ENCODE data around the gene SORBS2. TPM values are rescaled to one million over a fixed set of nuclear protein-coding genes. Genes with fewer than 3 reads are reported as not detected.
A peak's percentile ranks its signal among the peaks of the same experiment; 100 is the strongest.

Gene SORBS2
- total and polyA plus RNA-seq, 7 experiments from 2014 or later, result 0.21 to 1.4 TPM; not detected in 5

DNA sequence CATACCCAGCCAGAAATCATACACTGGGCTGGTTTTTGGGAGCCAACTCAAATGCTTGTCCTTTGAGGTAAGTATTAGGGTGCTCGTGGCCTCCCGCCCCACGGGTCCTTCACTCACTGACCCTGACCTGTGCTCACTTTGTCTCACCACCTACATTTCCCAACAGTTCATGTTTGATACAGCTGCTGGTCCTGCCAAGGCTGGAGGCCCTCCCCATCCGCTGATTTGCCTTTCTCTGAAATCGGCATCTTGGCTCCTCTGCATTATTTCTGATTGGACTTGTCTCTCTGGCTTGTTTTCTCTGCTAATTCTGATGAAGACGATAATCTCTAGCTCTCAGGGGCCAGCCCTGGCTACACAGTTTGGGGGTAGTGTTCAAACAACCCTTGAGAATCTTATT lies 70.2 kb downstream of the SORBS2 start:
- Histone ChIP-seq H3K9me3 (ENCODE audit: control insufficient read depth in 2 of 3, low read length in 3 of 3) (no peaks in the 10 kb centered on the region), H3K36me3 (ENCODE audit: control insufficient read depth in 2 of 3, insufficient read depth in 3 of 3, low read length in 3 of 3) (no peaks in the 10 kb centered on the region), H3K4me3 (ENCODE audit: low read length) (no peak overlapping the region), H3K27me3 (ENCODE audit: control insufficient read depth in 2 of 2, insufficient read depth in 2 of 2, low read length in 2 of 2) (no peaks in the 10 kb centered on the region), H3K27ac (ENCODE audit: low read depth, low read length) (no peak overlapping the region), H3K4me1 (ENCODE audit: control insufficient read depth in 2 of 2, insufficient read depth in 2 of 2, low read length in 2 of 2) (no peaks in the 10 kb centered on the region)
- intact Hi-C loops (cut with micrococcal nuclease), result no loop called here
- ATAC-seq (no peak), DNase-seq (no peak)
- no peak overlapping the region for H3K27ac Mint-ChIP-seq
- ChIA-PET CTCF (no interaction called here), POLR2A (no interaction called here)
- peaks cover 0 to 2% (median 0%) of the 10 kb centered on the region in 7 donors for H3K4me1 Mint-ChIP-seq
- no peaks in the 10 kb centered on the region for H3K36me3 Mint-ChIP-seq
- H3K9me3 Mint-ChIP-seq, result peaks cover 0 to 4% (median 0%) of the 10 kb centered on the region in 11 donors
- H3K27me3 Mint-ChIP-seq, result peaks cover 0 to 31% (median 8%) of the 10 kb centered on the region in 5 donors
- H3K4me3 Mint-ChIP-seq, result no peak overlapping the region

DNA sequence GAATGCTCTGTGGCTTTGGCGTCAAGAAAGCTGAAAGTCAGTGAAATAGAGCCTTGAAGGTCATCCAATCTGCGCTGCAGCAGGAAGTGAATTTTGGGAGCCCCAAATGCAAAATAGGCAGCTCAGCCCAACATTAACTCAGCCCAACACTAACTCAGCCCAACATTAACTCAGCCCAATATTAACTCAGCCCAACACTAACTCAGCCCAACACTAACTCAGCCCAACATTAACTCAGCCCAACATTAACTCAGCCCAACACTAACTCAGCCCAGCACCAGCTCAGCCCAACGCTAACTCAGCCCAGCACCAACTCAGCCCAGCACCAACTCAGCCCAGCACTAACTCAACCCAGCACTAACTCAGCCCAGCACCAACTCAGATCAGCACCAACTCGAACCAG lies 71.5 kb downstream of the SORBS2 start:
- no peak overlapping the region for H3K27ac ChIP-seq (ENCODE audit: low read depth, low read length)
- no peaks in the 10 kb centered on the region for H3K4me1 ChIP-seq (ENCODE audit: control insufficient read depth in 2 of 2, insufficient read depth in 2 of 2, low read length in 2 of 2)
- H3K36me3 Mint-ChIP-seq, result no peaks in the 10 kb centered on the region
- peaks cover 0 to 4% (median 0%) of the 10 kb centered on the region in 11 donors for H3K9me3 Mint-ChIP-seq
- no peak for DNase-seq
- CTCF ChIA-PET, result no interaction called here
- POLR2A ChIA-PET, result no interaction called here
- H3K27me3 ChIP-seq (ENCODE audit: control insufficient read depth in 2 of 2, insufficient read depth in 2 of 2, low read length in 2 of 2), result no peaks in the 10 kb centered on the region
- H3K27me3 Mint-ChIP-seq, result peaks cover 0 to 23% (median 14%) of the 10 kb centered on the region in 5 donors
- H3K9me3 ChIP-seq (ENCODE audit: control insufficient read depth in 2 of 3, low read length in 3 of 3), result no peaks in the 10 kb centered on the region
- no peak for ATAC-seq
- H3K4me3 ChIP-seq (ENCODE audit: low read length), result no peak overlapping the region
- no peak overlapping the region for H3K4me3 Mint-ChIP-seq
- intact Hi-C loops (cut with micrococcal nuclease), result no loop called here
- peaks cover 0 to 4% (median 0%) of the 10 kb centered on the region in 7 donors for H3K4me1 Mint-ChIP-seq
- no peaks in the 10 kb centered on the region for H3K36me3 ChIP-seq (ENCODE audit: control insufficient read depth in 2 of 3, insufficient read depth in 3 of 3, low read length in 3 of 3)
- H3K27ac Mint-ChIP-seq, result no peak overlapping the region

DNA sequence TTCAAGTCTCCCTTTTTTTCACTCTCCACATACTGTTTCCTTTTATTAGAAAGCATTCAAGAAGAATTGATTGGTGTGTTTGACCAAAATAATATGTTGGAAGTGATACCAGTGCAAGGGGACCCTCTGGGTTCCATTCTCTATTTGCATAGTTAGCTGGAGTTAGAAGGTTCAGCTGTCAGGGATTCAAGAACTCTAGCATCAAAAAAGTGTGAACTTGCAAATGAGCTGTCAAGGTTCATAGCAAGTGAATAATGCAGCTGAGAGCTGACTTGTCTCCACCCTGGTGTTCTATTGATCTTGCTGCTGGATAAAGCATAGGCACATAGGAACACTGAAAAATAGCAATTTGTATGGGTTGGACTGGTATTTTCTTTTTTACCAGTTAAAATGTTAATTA lies 73.2 kb downstream of the SORBS2 start:
- Mint-ChIP-seq H3K27me3 (peaks cover 2 to 25% (median 20%) of the 10 kb centered on the region in 5 donors), H3K4me3 (no peak overlapping the region), H3K36me3 (no peaks in the 10 kb centered on the region), H3K27ac (no peak overlapping the region), H3K4me1 (peaks cover 0 to 6% (median 0%) of the 10 kb centered on the region in 7 donors), H3K9me3 (peaks cover 0 to 4% (median 0%) of the 10 kb centered on the region in 11 donors)
- no peak overlapping the region for H3K4me3 ChIP-seq (ENCODE audit: low read length)
- ATAC-seq (no peak), DNase-seq (no peak)
- H3K27me3 ChIP-seq (ENCODE audit: control insufficient read depth in 2 of 2, insufficient read depth in 2 of 2, low read length in 2 of 2), result no peaks in the 10 kb centered on the region
- ChIA-PET CTCF (no interaction called here), POLR2A (no interaction called here)
- H3K9me3 ChIP-seq (ENCODE audit: control insufficient read depth in 2 of 3, low read length in 3 of 3), result no peaks in the 10 kb centered on the region
- no peak overlapping the region for H3K27ac ChIP-seq (ENCODE audit: low read depth, low read length)
- no peaks in the 10 kb centered on the region for H3K4me1 ChIP-seq (ENCODE audit: control insufficient read depth in 2 of 2, insufficient read depth in 2 of 2, low read length in 2 of 2)
- H3K36me3 ChIP-seq (ENCODE audit: control insufficient read depth in 2 of 3, insufficient read depth in 3 of 3, low read length in 3 of 3), result no peaks in the 10 kb centered on the region
- intact Hi-C loops (cut with micrococcal nuclease), result no loop called here

GRCh38 chr4:185738038-185738552 lies 73.9 kb downstream of the SORBS2 start:
- CTCF ChIA-PET, result no interaction called here
- Mint-ChIP-seq H3K9me3 (peaks cover 0 to 5% (median 0%) of the 10 kb centered on the region in 11 donors), H3K27me3 (peaks cover 2 to 24% (median 24%) of the 10 kb centered on the region in 5 donors), H3K4me1 (peaks cover 0 to 6% (median 0%) of the 10 kb centered on the region in 7 donors), H3K27ac (no peak overlapping the region), H3K4me3 (no peak overlapping the region), H3K36me3 (no peaks in the 10 kb centered on the region)
- no peak for DNase-seq
- Histone ChIP-seq H3K36me3 (ENCODE audit: control insufficient read depth in 2 of 3, insufficient read depth in 3 of 3, low read length in 3 of 3) (no peaks in the 10 kb centered on the region), H3K4me1 (ENCODE audit: control insufficient read depth in 2 of 2, insufficient read depth in 2 of 2, low read length in 2 of 2) (no peaks in the 10 kb centered on the region), H3K9me3 (ENCODE audit: control insufficient read depth in 2 of 3, low read length in 3 of 3) (no peaks in the 10 kb centered on the region), H3K4me3 (ENCODE audit: low read length) (no peak overlapping the region), H3K27me3 (ENCODE audit: control insufficient read depth in 2 of 2, insufficient read depth in 2 of 2, low read length in 2 of 2) (peaks cover 0 to under 1% of the 10 kb centered on the region in 2 donors), H3K27ac (ENCODE audit: low read depth, low read length) (no peak overlapping the region)
- intact Hi-C loops (cut with micrococcal nuclease), result no loop called here
- POLR2A ChIA-PET, result no interaction called here
- ATAC-seq, result no peak

DNA sequence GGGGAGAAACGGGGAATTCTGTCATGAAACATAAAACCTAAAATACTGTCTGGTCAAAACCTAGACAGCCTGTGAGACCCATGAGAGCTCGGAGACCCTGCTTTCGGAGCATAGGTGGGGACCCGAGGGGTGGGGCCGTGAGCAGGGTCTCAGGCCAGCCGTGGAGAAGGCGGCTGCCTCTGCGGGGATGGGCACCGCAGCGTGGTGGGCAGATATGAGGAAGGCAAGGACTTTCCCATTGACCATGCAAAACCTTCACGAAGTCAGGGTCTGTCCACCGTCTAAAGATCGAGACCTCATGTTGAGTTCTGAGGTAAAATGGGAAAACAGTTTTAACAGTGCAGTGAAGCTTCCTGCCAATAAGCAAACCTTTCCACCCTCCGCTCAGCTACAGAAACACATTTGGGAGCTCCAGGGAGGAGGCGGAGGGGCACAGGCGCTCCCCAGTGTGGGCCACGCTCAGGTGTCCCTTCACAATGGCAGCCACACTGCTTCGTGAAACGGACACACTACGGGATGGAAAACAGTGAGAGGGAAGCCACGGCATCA lies 74.4 kb downstream of the SORBS2 start:
- peaks cover 0 to 3% of the 10 kb centered on the region in 2 donors for H3K27me3 ChIP-seq (ENCODE audit: control insufficient read depth in 2 of 2, insufficient read depth in 2 of 2, low read length in 2 of 2)
- intact Hi-C loops (cut with micrococcal nuclease), result no loop called here
- no peaks in the 10 kb centered on the region for H3K36me3 ChIP-seq (ENCODE audit: control insufficient read depth in 2 of 3, insufficient read depth in 3 of 3, low read length in 3 of 3)
- H3K27ac ChIP-seq (ENCODE audit: low read depth, low read length), result no peak overlapping the region
- Mint-ChIP-seq H3K27ac (no peak overlapping the region), H3K4me3 (no peak overlapping the region), H3K36me3 (no peaks in the 10 kb centered on the region), H3K27me3 (peaks cover 2 to 30% (median 29%) of the 10 kb centered on the region in 5 donors), H3K9me3 (peaks cover 0 to 6% (median 0%) of the 10 kb centered on the region in 11 donors), H3K4me1 (peaks cover 0 to 6% (median 0%) of the 10 kb centered on the region in 7 donors)
- ATAC-seq, result no peak
- H3K4me1 ChIP-seq (ENCODE audit: control insufficient read depth in 2 of 2, insufficient read depth in 2 of 2, low read length in 2 of 2), result no peaks in the 10 kb centered on the region
- DNase-seq, result no peak
- POLR2A ChIA-PET, result no interaction called here
- CTCF ChIA-PET, result no interaction called here
- no peak overlapping the region for H3K4me3 ChIP-seq (ENCODE audit: low read length)
- no peaks in the 10 kb centered on the region for H3K9me3 ChIP-seq (ENCODE audit: control insufficient read depth in 2 of 3, low read length in 3 of 3)

DNA sequence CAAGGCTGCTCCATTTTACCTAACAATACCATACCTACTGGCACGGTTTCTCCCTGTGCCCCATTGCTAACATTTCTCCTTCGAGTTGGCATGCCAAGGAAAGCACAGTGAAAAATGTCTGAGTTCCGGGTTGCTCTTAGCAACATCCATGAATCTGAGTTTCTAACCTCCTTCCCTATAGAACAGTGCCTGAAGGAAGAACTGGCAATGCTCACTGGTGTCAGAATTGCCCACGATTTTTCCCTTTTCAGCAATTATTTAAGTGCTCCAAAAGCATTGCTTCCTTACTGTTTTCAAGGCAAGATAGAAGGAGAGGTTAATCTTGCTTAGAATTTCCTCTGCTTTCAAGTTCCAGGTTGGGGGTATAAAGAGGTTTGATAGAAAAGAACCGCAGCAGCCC lies 75.1 kb downstream of the SORBS2 start:
- POLR2A ChIA-PET, result no interaction called here
- H3K36me3 Mint-ChIP-seq, result no peaks in the 10 kb centered on the region
- H3K4me1 Mint-ChIP-seq, result peaks cover 0 to 6% (median 0%) of the 10 kb centered on the region in 7 donors
- H3K9me3 Mint-ChIP-seq, result peaks cover 0 to 5% (median 0%) of the 10 kb centered on the region in 11 donors
- Histone ChIP-seq H3K27me3 (ENCODE audit: control insufficient read depth in 2 of 2, insufficient read depth in 2 of 2, low read length in 2 of 2) (peaks cover 0 to 3% of the 10 kb centered on the region in 2 donors), H3K27ac (ENCODE audit: low read depth, low read length) (no peak overlapping the region), H3K4me1 (ENCODE audit: control insufficient read depth in 2 of 2, insufficient read depth in 2 of 2, low read length in 2 of 2) (no peaks in the 10 kb centered on the region), H3K36me3 (ENCODE audit: control insufficient read depth in 2 of 3, insufficient read depth in 3 of 3, low read length in 3 of 3) (no peaks in the 10 kb centered on the region), H3K4me3 (ENCODE audit: low read length) (no peak overlapping the region), H3K9me3 (ENCODE audit: control insufficient read depth in 2 of 3, low read length in 3 of 3) (no peaks in the 10 kb centered on the region)
- no peak overlapping the region for H3K27ac Mint-ChIP-seq
- peaks cover 2 to 34% (median 32%) of the 10 kb centered on the region in 5 donors for H3K27me3 Mint-ChIP-seq
- intact Hi-C loops (cut with micrococcal nuclease), result no loop called here
- no peak overlapping the region for H3K4me3 Mint-ChIP-seq
- DNase-seq (no peak), ATAC-seq (no peak)
- CTCF ChIA-PET, result no interaction called here

- DNase-seq (no peak), ATAC-seq (peak; percentile 30)
- POLR2A ChIA-PET, result no interaction called here
- intact Hi-C loops (cut with micrococcal nuclease), result no loop called here
- Histone ChIP-seq H3K36me3 (ENCODE audit: control insufficient read depth in 2 of 3, insufficient read depth in 3 of 3, low read length in 3 of 3) (no peaks in the 10 kb centered on the region), H3K27me3 (ENCODE audit: control insufficient read depth in 2 of 2, insufficient read depth in 2 of 2, low read length in 2 of 2) (peaks cover 0 to 3% of the 10 kb centered on the region in 2 donors), H3K27ac (ENCODE audit: low read depth, low read length) (no peak overlapping the region), H3K4me1 (ENCODE audit: control insufficient read depth in 2 of 2, insufficient read depth in 2 of 2, low read length in 2 of 2) (no peaks in the 10 kb centered on the region), H3K4me3 (ENCODE audit: low read length) (no peak overlapping the region), H3K9me3 (ENCODE audit: control insufficient read depth in 2 of 3, low read length in 3 of 3) (no peaks in the 10 kb centered on the region)
- H3K27ac Mint-ChIP-seq, result no peak overlapping the region
- H3K4me1 Mint-ChIP-seq, result peaks cover 0 to 6% (median 0%) of the 10 kb centered on the region in 7 donors
- H3K4me3 Mint-ChIP-seq, result no peak overlapping the region
- no peaks in the 10 kb centered on the region for H3K36me3 Mint-ChIP-seq
- CTCF ChIA-PET, result no interaction called here
- H3K9me3 Mint-ChIP-seq, result peaks cover 0 to 4% (median 0%) of the 10 kb centered on the region in 11 donors
- H3K27me3 Mint-ChIP-seq, result peaks cover 2 to 38% (median 31%) of the 10 kb centered on the region in 5 donors
Observed at GRCh38 chr4:185735866-185736400, 76.1 kb downstream of the SORBS2 start.
